DLD1 (cell line): ENCODE measurements around the gene LIMD2.
"Not testable (repeated sequence)": the region's sequence is repeated elsewhere in the genome, so short reads cannot be mapped to it uniquely, and the experiment has no call there.

ENCODE experiments used
- in situ Hi-C: cut with HindIII; loops from 2 replicates; pipeline ENCODE4 v1.10.0; 2017; ENCODE audit warnings: low sequenced_read_pairs

The LIMD2 gene

GRCh38 chr17:63699638-63700527 lies at the start of gene LIMD2:
TSS of gene LIMD2 (minus strand) at chr17:63700125. CDS start at chr17:63699298, 827 bp downstream.
- in situ Hi-C loops: no loop called here

- in situ Hi-C loops: no loop called here
Observed at GRCh38 chr17:63741408-63742173, 41.7 kb upstream of the LIMD2 start, which contains the start of gene STRADA. TSS of gene STRADA (minus strand) at chr17:63741799. CDS start at chr17:63728369, 13,430 bp downstream.

GRCh38 chr17:63741143-63741407 lies 41.1 kb upstream of the LIMD2 start:
- in situ Hi-C loops: no loop called here

DNA sequence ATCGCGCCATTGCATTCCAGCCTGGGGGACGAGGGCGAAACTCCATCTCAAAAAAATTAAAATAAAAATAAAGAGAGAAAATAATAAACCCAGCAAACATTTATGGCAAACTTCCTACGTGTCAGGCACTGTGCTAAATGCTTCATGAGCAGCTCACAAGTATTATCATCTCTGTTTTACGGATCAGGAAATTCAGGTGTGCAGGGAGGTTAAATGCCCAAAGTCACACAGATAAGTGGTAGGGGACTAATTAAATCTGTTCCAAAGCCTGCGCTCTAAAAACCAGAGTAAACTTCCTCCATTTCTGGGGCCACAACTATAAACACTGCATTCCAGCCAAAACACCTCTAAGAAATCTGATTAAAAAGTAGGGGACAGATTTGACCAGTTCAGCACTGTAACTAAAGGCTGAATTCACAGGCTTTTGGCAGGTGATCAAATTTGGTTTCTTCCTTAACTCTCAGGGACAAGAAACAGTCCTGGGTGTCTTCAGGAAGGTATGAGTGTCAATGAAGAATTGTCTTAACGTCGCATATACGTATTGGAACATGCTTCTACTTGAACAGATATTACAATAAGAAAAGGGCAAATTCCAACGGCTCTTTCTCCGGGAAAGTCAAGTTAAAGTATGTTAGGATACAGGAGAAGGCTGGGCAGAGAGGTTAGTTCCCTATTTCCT lies 40.7 kb upstream of the LIMD2 start:
- in situ Hi-C loops: no loop called here

- in situ Hi-C loops: no loop called here
Observed at GRCh38 chr17:63735691-63736090, 35.8 kb upstream of the LIMD2 start.

DNA sequence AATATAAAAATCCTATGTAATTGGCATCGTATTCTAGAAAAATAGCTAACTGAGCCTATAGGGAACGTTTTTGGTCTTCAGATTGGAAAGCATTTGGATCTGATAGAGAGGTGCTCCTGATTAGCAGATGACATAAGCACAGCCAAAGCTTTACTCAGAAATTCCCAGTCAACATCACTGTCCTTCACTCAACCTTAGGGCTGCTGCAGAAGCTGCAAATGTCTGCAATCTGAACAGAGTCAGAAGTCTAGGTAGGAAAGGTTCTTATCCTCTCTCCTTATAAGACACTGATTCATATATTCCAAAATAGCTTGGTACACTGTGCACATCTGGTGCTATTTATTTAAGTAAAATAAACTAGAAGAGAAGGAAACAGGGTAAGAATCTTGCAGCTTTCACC lies 22.5 kb upstream of the LIMD2 start:
- in situ Hi-C loops: no loop called here

DNA sequence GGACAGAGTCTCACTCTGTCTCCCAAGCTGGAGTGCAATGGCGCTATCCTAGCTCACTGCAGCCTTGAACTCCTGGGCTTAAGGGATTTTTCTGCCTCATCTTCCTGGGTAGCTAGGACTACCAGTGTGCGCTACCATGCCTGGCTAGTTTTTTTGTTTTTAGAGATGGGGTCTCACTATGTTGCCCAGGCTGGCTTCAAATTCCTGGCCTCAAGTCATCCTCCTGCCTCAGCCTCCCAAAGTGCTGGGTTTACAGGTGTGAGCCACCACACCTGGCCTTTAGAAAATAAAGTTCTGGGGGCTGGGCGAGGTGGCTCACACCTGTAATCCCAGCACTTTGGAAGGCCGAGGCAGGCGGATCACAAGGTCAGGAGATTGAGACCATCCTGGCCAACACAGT lies 20.3 kb upstream of the LIMD2 start:
- in situ Hi-C loops: not testable (repeated sequence)

GRCh38 chr17:63718988-63719387 lies 19.1 kb upstream of the LIMD2 start:
- in situ Hi-C loops: no loop called here

DNA sequence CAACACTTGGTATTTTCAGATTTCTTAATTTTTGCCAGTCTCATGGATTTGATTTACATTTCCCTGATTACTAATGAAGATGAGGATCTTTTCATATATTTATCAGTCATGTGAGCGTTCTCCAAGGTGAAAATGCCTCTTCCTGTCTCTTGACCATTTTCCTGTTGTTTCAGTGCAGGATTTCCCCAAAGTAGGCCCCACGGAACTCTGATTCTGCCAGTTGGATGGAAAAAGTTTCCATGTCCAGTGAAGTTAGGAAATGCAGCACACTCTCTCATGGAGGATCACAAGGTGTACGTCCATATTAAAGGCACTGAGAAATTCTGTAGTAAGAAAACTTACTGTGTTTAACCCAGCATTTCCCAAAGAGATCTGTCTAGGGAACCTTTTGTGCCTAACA lies 16.5 kb upstream of the LIMD2 start:
- in situ Hi-C loops: no loop called here

DNA sequence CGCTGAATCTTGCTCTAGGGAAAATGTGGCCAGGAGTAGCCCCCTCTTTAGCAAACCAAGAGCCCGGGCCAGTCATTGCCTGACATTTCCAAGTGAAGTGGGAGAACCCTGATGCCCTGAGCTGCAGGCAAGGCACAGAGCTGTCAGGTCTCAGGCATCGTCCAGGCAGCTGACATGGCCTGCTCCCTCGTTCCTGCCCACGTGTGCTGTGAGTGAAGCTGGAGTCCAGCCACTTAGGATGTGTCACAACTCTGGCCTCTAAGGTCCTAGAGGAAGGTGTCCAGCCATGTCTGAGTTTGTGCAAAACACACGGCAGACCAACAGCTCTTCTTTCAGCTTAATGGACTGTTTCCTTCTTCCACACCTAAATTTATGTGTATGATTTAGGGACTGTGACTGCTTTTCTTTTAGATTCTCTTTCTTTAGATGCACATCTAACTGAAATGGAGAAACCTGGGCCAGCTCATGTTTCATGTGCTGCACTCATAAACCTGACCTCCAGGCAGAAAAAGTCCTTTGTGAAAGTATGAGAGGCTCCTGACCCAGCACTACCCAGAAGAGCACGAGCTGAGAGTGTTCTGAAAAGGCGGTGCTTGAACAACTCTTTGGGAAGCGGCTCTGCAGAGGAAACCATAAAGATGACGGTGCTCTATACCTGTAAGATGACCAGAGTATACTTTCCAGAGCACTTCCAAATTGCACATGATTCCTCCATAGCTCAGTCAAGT lies 14.8 kb upstream of the LIMD2 start:
- in situ Hi-C loops: no loop called here

- in situ Hi-C loops: no loop called here
Observed at GRCh38 chr17:63709110-63709509, 9.2 kb upstream of the LIMD2 start.

- in situ Hi-C loops: no loop called here
Observed at GRCh38 chr17:63707151-63707550, 7.2 kb upstream of the LIMD2 start.

DNA sequence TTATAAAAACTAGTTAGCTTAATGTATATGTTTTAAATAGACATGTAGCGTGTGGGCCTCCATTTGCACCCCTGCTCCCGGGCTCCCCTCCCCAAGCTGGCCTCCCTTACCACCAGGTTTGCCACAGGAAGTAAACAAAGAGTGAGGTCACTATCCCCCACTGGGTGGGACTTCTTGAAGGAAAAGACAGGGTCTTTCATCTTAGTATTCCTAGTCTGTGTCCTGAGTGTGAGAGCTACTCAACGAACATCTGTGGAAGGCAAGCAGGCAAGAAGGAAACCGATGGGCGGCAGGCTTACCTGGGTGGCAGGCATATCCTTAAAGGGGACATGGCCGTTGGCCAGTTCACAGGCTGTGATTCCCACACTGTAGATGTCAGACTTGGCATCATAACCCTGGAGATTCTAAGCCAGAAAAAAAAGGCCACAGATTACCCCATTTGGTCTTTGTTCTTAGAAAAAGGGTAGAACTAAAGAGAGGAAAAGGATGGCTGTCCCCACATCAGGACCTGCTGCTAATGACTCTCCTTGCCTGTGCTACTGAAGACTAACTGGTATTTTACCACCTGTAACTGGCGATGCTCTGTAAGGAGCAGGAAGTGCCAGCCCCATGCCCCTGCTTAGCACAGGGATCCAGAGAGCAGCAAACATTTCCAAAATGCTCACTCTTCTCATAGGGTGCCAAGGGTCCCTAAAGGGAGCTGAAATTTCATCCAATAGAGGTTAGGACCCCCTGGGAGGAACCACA lies 6.6 kb upstream of the LIMD2 start:
- in situ Hi-C loops: no loop called here

DNA sequence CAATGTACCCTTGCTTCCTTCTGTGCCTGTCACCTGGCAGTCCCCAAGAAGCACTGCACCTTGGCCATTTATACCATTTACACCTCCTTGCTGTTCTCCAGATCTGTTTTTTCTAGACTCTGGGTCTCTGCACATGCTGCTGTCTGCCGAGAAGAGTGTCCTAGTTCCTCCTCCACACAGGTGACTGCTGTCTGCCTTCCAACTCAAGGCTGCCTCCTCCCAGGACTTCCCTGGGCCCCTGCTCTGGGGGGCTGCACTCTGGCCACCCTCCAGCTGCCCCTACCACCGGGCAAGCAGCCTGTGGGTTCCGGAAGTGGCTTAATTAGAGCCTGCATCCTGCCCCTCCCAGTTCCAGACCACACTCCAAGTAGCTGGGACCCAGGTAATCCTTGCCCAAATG lies 5.7 kb upstream of the LIMD2 start:
- in situ Hi-C loops: no loop called here

DNA sequence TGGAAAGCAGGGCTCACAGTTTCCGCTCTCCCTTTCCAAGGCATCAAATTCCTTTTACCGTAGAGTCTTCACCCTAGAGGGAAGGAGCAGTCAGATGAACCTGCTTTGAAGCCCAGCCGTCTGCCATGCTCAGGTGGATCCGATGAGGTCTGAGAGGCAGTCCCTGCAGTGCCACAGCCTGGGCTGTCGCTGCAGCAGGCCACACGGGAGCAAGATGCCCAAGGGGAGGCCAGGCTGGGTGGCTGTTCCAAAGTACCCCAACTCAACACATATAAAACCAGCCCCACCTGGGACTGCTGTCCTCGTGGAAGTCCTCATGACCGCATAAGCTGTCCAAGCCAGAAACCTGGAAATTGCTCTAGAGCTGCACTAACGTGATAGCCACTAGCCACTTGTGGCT lies 4.9 kb upstream of the LIMD2 start:
- in situ Hi-C loops: no loop called here

DNA sequence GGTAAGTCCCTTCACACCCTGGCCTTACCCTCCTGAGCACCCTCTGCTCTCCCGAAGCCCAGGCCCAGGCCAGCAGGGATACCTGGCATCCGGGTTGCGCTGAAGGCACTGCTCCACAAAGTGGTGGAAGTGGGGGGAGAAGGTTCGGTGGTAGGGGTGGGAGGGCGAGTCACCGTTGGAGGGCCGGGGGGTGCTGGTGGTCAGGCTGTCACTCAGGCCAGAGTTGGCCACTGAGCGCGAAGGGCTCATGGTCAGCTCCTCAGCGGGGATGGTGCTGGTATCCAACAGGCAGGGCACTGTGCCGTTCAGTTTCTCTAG lies 4.3 kb upstream of the LIMD2 start:
- in situ Hi-C loops: no loop called here

- in situ Hi-C loops: no loop called here
Observed at GRCh38 chr17:63703556-63704258, 3.8 kb upstream of the LIMD2 start.

DNA sequence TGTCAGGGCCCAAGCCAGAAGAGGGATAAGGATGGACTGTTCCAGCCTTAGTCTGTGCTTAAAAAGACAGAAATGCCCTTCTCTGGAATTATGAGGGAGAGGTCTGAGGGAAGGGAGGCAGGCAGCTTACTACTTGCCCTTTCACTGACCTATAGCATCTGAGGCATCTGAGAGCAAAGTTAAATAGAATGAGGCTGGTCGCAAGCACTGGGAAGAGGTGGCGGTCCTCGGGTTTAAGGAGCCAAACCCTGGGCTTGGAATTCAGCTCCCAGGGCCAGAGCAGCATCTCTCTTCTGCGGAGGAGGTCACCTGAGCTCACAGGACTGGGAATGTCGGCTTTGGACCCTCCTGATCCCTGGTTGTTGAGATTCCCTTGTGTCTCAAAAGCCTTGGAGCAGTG lies 3.1 kb upstream of the LIMD2 start:
- in situ Hi-C loops: no loop called here

- in situ Hi-C loops: no loop called here
Observed at GRCh38 chr17:63702721-63703015, 2.7 kb upstream of the LIMD2 start.
